ENCODE measurements around the gene PRUNE2.

Gene PRUNE2

GRCh38 chr9:76662476-76663281 is 243.2 kb downstream of the PRUNE2 start:
- peak; percentile 22 for DNase-seq (ENCODE audit: low read depth, low spot score)

- DNase-seq (ENCODE audit: low read depth, low spot score): peak; percentile 77
Measured at GRCh38 chr9:76658510-76659231, 247.2 kb downstream of the PRUNE2 start.

- peak; percentile 25 for DNase-seq (ENCODE audit: low read depth, low spot score)
Measured at GRCh38 chr9:76657265-76657664, 248.6 kb downstream of the PRUNE2 start.

GRCh38 chr9:76655971-76656370 is 249.9 kb downstream of the PRUNE2 start:
- DNase-seq (ENCODE audit: low read depth, low spot score): no peak

GRCh38 chr9:76655121-76655541 is 250.8 kb downstream of the PRUNE2 start:
- peak; percentile 53 for DNase-seq (ENCODE audit: low read depth, low spot score)

- DNase-seq (ENCODE audit: low read depth, low spot score): peak; percentile 89
Measured at GRCh38 chr9:76654575-76654974, 251.3 kb downstream of the PRUNE2 start.

- DNase-seq (ENCODE audit: low read depth, low spot score): peak; percentile 81
Measured at GRCh38 chr9:76654051-76654461, 251.9 kb downstream of the PRUNE2 start.

- DNase-seq (ENCODE audit: low read depth, low spot score): no peak
Measured at GRCh38 chr9:76652894-76653293, 253.0 kb downstream of the PRUNE2 start.

- no peak for DNase-seq (ENCODE audit: low read depth, low spot score)
Measured at GRCh38 chr9:76651119-76651705, 254.7 kb downstream of the PRUNE2 start.

GRCh38 chr9:76650692-76651091 is 255.2 kb downstream of the PRUNE2 start:
- DNase-seq (ENCODE audit: low read depth, low spot score): no peak

GRCh38 chr9:76649894-76650293 is 256.0 kb downstream of the PRUNE2 start:
- DNase-seq (ENCODE audit: low read depth, low spot score): no peak

GRCh38 chr9:76646249-76646648 is 259.7 kb downstream of the PRUNE2 start:
- DNase-seq (ENCODE audit: low read depth, low spot score): peak; percentile 77

GRCh38 chr9:76644647-76645250 is 261.2 kb downstream of the PRUNE2 start:
- no peak for DNase-seq (ENCODE audit: low read depth, low spot score)

- no peak for DNase-seq (ENCODE audit: low read depth, low spot score)
Measured at GRCh38 chr9:76644171-76644570, 261.7 kb downstream of the PRUNE2 start.

- DNase-seq (ENCODE audit: low read depth, low spot score): no peak
Measured at GRCh38 chr9:76643399-76644117, 262.4 kb downstream of the PRUNE2 start.

GRCh38 chr9:76642701-76643209 is 263.2 kb downstream of the PRUNE2 start:
- no peak for DNase-seq (ENCODE audit: low read depth, low spot score)

- no peak for DNase-seq (ENCODE audit: low read depth, low spot score)
Measured at GRCh38 chr9:76642074-76642473, 263.8 kb downstream of the PRUNE2 start.

GRCh38 chr9:76638001-76638400 is 267.9 kb downstream of the PRUNE2 start:
- peak; percentile 34 for DNase-seq (ENCODE audit: low read depth, low spot score)

- no peak for DNase-seq (ENCODE audit: low read depth, low spot score)
Measured at GRCh38 chr9:76637416-76637815, 268.5 kb downstream of the PRUNE2 start.

- DNase-seq (ENCODE audit: low read depth, low spot score): peak; percentile 75
Measured at GRCh38 chr9:76634356-76635054, 271.4 kb downstream of the PRUNE2 start.

GRCh38 chr9:76630916-76631315 is 275.0 kb downstream of the PRUNE2 start:
- no peak for DNase-seq (ENCODE audit: low read depth, low spot score)

Data from astrocyte of the hippocampus (primary cell).